HepG2 (cell line): Measurements from ENCODE around the gene PATZ1. TPM values are rescaled to one million over a fixed set of nuclear protein-coding genes. Genes with fewer than 3 reads are reported as not detected.

Experiments used
- ATAC-seq: fragments of 200-7000 bp; cut with Tn5 transposase; 3 replicates; pipeline ENCODE4 v1.9.1; 2020; ENCODE audit warnings: mild to moderate bottlenecking, moderate library complexity
- BruUV-seq: library from RNA; stranded (reverse); fragments of 400-500 nt; replicated peaks from 2 replicates; lab custom pipeline; 2021; lab: Mats Ljungman, UMichigan
- CTCF ChIA-PET: fragments of 300-600 bp; formaldehyde crosslinking; extraction: SDS; loops from one replicate; lab custom pipeline; 2021; ENCODE audit warnings: low total read pairs, inconsistent platforms, low intra/inter-chr PET ratio; lab: Yijun Ruan, JAX
- POLR2A ChIA-PET: fragments of 350-600 bp; sonication (Branson Sonifier 250); formaldehyde crosslinking; loops from one replicate; lab custom pipeline; 2020; ENCODE audit warnings: antibody characterized with exemption, inconsistent platforms; lab: Yijun Ruan, JAX
- DNase-seq: peaks from one replicate; pipeline ENCODE4 v3.0.0-alpha.2; 2015; ENCODE audit warnings: low spot score
- FAIRE-seq: peaks from 3 replicates; lab custom pipeline; 2011; peaks lifted over from hg19 to GRCh38; lab: Jason Lieb, UNC
- H2AFZ ChIP-seq: one replicate; pipeline ENCODE4 v1.6.1; 2011; ENCODE audit warnings: low read length, inconsistent platforms
- H3K27ac ChIP-seq: fragments of 300-600 bp; 3 replicates; pipeline ENCODE4 v1.8.0; 2011; ENCODE audit warnings: mixed run types, mild to moderate bottlenecking, mixed read lengths, low read length, inconsistent platforms; ENCODE audit not compliant: insufficient read depth; ENCODE audit errors: extremely low read length
- H3K27me3 ChIP-seq, 2 experiments: fragments of 200-600 bp in 1 of 2; 2 replicates in 1 of 2; 3 replicates in 1 of 2; pipeline versions ENCODE4 v1.6.0 to v1.8.0; 2011; ENCODE audit warnings: low read length in 2 of 2, mild to moderate bottlenecking in 2 of 2, moderate library complexity in 2 of 2, inconsistent platforms in 1 of 2; ENCODE audit not compliant: insufficient read depth in 2 of 2, control insufficient read depth in 1 of 2
- H3K36me3 ChIP-seq, 2 experiments: fragments of 200-600 bp in 1 of 2; replicated peaks in 1 of 2; 2 replicates in 1 of 2; 3 replicates in 1 of 2; pipeline versions ENCODE4 v1.5.1 to v1.8.0; 2011; ENCODE audit warnings: low read length in 2 of 2, inconsistent platforms in 1 of 2; ENCODE audit not compliant: insufficient read depth in 2 of 2, control insufficient read depth in 1 of 2
- H3K4me1 ChIP-seq: 2 replicates; pipeline ENCODE4 v1.5.1; 2012; ENCODE audit warnings: low read length, inconsistent platforms; ENCODE audit not compliant: insufficient read depth
- H3K4me2 ChIP-seq: 2 replicates; pipeline ENCODE4 v1.6.0; 2011; ENCODE audit warnings: low read depth, low read length, inconsistent platforms
- H3K4me3 ChIP-seq, 3 experiments: fragments of 200-600 bp in 1 of 3; sonication (generic), shearing (Covaris generic) in 1 of 3; replicated peaks in 1 of 3; 2 replicates each; pipeline ENCODE4 v1.5.1; 2011 to 2016; ENCODE audit warnings: low read length in 3 of 3, inconsistent platforms in 2 of 3, low read depth in 2 of 3, mild to moderate bottlenecking in 2 of 3, control low read depth in 1 of 3, mixed read lengths in 1 of 3; ENCODE audit not compliant: insufficient read depth in 1 of 3
- H3K79me2 ChIP-seq: one replicate; pipeline ENCODE4 v1.6.1; 2011; ENCODE audit warnings: low read length, inconsistent platforms; ENCODE audit not compliant: insufficient read depth
- H3K9ac ChIP-seq: 2 replicates; pipeline ENCODE4 v1.6.0; 2011; ENCODE audit warnings: mild to moderate bottlenecking, low read depth, low read length, inconsistent platforms; ENCODE audit not compliant: insufficient read depth
- H3K9me3 ChIP-seq: 2 replicates; pipeline ENCODE4 v1.5.1; 2012; ENCODE audit warnings: mild to moderate bottlenecking, low read length
- H4K20me1 ChIP-seq: 2 replicates; pipeline ENCODE4 v1.6.0; 2011; ENCODE audit warnings: inconsistent platforms, mild to moderate bottlenecking, low read length, moderate library complexity; ENCODE audit not compliant: insufficient read depth
- EEA1 ChIP-seq: sonication (generic); formaldehyde crosslinking; IDR thresholded peaks from 2 replicates; pipeline ENCODE4 v1.5.1; 2020; ENCODE audit warnings: mild to moderate bottlenecking, missing genetic modification reagents, borderline replicate concordance
- FIP1L1 ChIP-seq: fragments of 200-400 bp; formaldehyde crosslinking; IDR thresholded peaks from 2 replicates; pipeline ENCODE4 v1.6.1; 2018; ENCODE audit warnings: low read depth, mild to moderate bottlenecking, low read length, moderate library complexity, borderline replicate concordance; ENCODE audit not compliant: insufficient read depth
- NFRKB ChIP-seq: fragments of 450-650 bp; IDR thresholded peaks from 2 replicates; pipeline ENCODE4 v1.6.1; 2017
- SRSF9 ChIP-seq: fragments of 200-400 bp; formaldehyde crosslinking; IDR thresholded peaks from 2 replicates; pipeline ENCODE4 v1.6.1; 2018; ENCODE audit warnings: borderline replicate concordance, mild to moderate bottlenecking, low read depth, low read length; ENCODE audit not compliant: insufficient read depth, poor library complexity, severe bottlenecking
- THYN1 ChIP-seq: sonication (generic); formaldehyde crosslinking; IDR thresholded peaks from 2 replicates; pipeline ENCODE4 v1.8.1; 2023; ENCODE audit warnings: low read depth, mild to moderate bottlenecking, moderate library complexity, missing genetic modification reagents, borderline replicate concordance
- U2AF1 ChIP-seq: fragments of 200-400 bp; formaldehyde crosslinking; optimal IDR thresholded peaks from 2 replicates; pipeline ENCODE3; 2017; ENCODE audit warnings: mild to moderate bottlenecking, low read depth, low read length
- WIZ ChIP-seq: sonication (generic); formaldehyde crosslinking; IDR thresholded peaks from 2 replicates; pipeline ENCODE4 v1.5.1; 2020; ENCODE audit warnings: mild to moderate bottlenecking, missing genetic modification reagents
- ZFP36L2 ChIP-seq: sonication (generic); formaldehyde crosslinking; IDR thresholded peaks from 2 replicates; pipeline ENCODE4 v1.4.0; 2020; ENCODE audit warnings: missing genetic modification reagents
- ZNF367 ChIP-seq: sonication (generic); formaldehyde crosslinking; IDR thresholded peaks from 2 replicates; pipeline ENCODE4 v1.4.0; 2020; ENCODE audit warnings: missing genetic modification reagents, borderline replicate concordance
- ZNF605 ChIP-seq: sonication (generic); formaldehyde crosslinking; IDR thresholded peaks from 2 replicates; pipeline ENCODE4 v1.8.0; 2022; ENCODE audit warnings: mild to moderate bottlenecking, missing genetic modification reagents
- ZNF619 ChIP-seq: sonication (generic); formaldehyde crosslinking; IDR thresholded peaks from 2 replicates; pipeline ENCODE4 v1.4.0; 2020; ENCODE audit warnings: mild to moderate bottlenecking, missing genetic modification reagents
- ZNF672 ChIP-seq: sonication (generic); formaldehyde crosslinking; IDR thresholded peaks from 2 replicates; pipeline ENCODE4 v1.8.1; 2022; ENCODE audit warnings: missing genetic modification reagents
- ZNF737 ChIP-seq: sonication (generic); formaldehyde crosslinking; IDR thresholded peaks from 2 replicates; pipeline ENCODE4 v1.5.0; 2020; ENCODE audit warnings: missing genetic modification reagents, mild to moderate bottlenecking, borderline replicate concordance
- ZSCAN22 ChIP-seq: sonication (generic); formaldehyde crosslinking; IDR thresholded peaks from 2 replicates; pipeline ENCODE4 v1.4.0; 2020; ENCODE audit warnings: mild to moderate bottlenecking, missing genetic modification reagents
- ZZZ3 ChIP-seq: sonication (generic); formaldehyde crosslinking; IDR thresholded peaks from 2 replicates; pipeline ENCODE4 v1.4.0; 2020; ENCODE audit warnings: missing genetic modification reagents, mild to moderate bottlenecking, borderline replicate concordance
- WGBS: methylation state at CpG from one replicate; pipeline ENCODE4 v1.1.6; 2017; ENCODE audit warnings: low lambda C conversion rate; 5-methylcytosine and 5-hydroxymethylcytosine counted together
- in situ Hi-C: cut with HindIII; loops from 2 replicates; pipeline ENCODE4 v1.10.0; 2017; ENCODE audit warnings: low pct_unique_long_range_greater_than_20kb; ENCODE audit not compliant: extremely low pct_ligation_motif_present
- intact Hi-C: fragments of 100-400 bp; cut with micrococcal nuclease; formaldehyde crosslinking; loops from one replicate; pipeline ENCODE4 v1.10.0; 2022; ENCODE audit not compliant: unreplicated experiment
- polyA plus RNA-seq, 8 experiments: library from polyadenylated mRNA; depleted of rRNA in 3 of 8; stranded (reverse) in 7 of 8; unstranded in 1 of 8; fragments of >200 nt; fragmentation: Illumina TruSeq in 4 of 8; extraction: Trizol in 4 of 8; gene quantifications; 2 replicates each; pipeline versions ENCODE4 v1.2.1 to v1.2.3, GENCODE V29; 2011 to 2016; ENCODE audit warnings: low read depth in 4 of 8, missing spikeins in 1 of 8, mixed read lengths in 1 of 8; ENCODE audit not compliant: insufficient read depth in 1 of 8
- total RNA-seq, 5 experiments: library from RNA; depleted of rRNA; stranded (reverse); fragments of >200 nt; fragmentation: Illumina TruSeq; extraction: Trizol; gene quantifications; 2 replicates each; pipeline ENCODE4 v1.2.3, GENCODE V29; 2016; ENCODE audit warnings: low read depth in 1 of 5
- TF ChIP-seq, protein P1 (sequence below): sonication (generic); formaldehyde crosslinking; IDR thresholded peaks from 2 replicates; pipeline ENCODE4 v1.4.0; 2020; ENCODE audit warnings: missing genetic modification reagents
- TF ChIP-seq, protein P2 (sequence below): IDR thresholded peaks from 2 replicates; pipeline ENCODE4 v1.6.1; 2016; ENCODE audit warnings: missing genetic modification reagents, missing compliant biosample characterization
- TF ChIP-seq, protein P3 (sequence below): sonication (generic); formaldehyde crosslinking; IDR thresholded peaks from 2 replicates; pipeline ENCODE4 v1.8.1; 2023; ENCODE audit warnings: mild to moderate bottlenecking, moderate library complexity, missing genetic modification reagents
- TF ChIP-seq, protein P4 (sequence below): sonication (generic); formaldehyde crosslinking; IDR thresholded peaks from 2 replicates; pipeline ENCODE4 v1.9.0; 2021; ENCODE audit warnings: missing genetic modification reagents, mild to moderate bottlenecking, borderline replicate concordance

PATZ1 gene
- total and polyA plus RNA-seq, 2 of the 13 experiments (the other 11 are each of a cell fraction or from before 2014, with no cell fraction given) = 24.9 to 30.5 TPM

DNA sequence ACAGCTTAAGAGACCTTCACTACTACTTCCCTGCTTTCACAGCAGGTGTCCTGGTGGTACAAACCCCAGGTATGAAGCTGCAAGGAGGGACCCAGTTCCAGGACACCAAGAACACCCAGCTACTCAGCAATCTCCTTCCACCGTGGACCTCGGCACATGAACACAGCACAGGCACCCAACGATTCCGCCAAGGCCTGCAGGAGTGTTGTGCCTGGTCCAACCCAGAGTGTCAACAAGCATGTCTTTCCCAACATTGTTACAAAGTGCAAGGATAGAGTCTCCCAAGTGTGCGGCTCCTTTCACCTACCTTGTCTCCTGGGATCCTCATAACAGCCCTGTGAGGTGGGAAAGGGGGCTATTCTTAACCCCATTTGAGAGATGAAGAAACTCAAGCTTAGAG is 11.8 kb downstream of the PATZ1 start:
- Histone ChIP-seq H2AFZ (no peak overlapping the region), H3K9ac (no peak overlapping the region), H3K9me3 (no peaks in the 10 kb centered on the region), H3K36me3 (peaks cover 43 to 82% of the 10 kb centered on the region in 2 experiments), H3K4me2 (no peak overlapping the region), H3K79me2 (peaks cover 36% of the 10 kb centered on the region), H3K4me3 (no peak overlapping the region), H3K27ac (no peak overlapping the region), H4K20me1 (peaks cover 50% of the 10 kb centered on the region), H3K27me3 (no peaks in the 10 kb centered on the region), H3K4me1 (peaks cover 29% of the 10 kb centered on the region)
- POLR2A ChIA-PET = interaction anchor here (1.2 kb wide), 1 partner anchor 12 kb away, joined by 3 read pairs; the partner anchor contains the start of gene PATZ1
- CTCF ChIA-PET = no interaction called here
- 97% methylated on average over 3 of the region's 5 CpGs for WGBS
- TF ChIP-seq, protein P1, sequence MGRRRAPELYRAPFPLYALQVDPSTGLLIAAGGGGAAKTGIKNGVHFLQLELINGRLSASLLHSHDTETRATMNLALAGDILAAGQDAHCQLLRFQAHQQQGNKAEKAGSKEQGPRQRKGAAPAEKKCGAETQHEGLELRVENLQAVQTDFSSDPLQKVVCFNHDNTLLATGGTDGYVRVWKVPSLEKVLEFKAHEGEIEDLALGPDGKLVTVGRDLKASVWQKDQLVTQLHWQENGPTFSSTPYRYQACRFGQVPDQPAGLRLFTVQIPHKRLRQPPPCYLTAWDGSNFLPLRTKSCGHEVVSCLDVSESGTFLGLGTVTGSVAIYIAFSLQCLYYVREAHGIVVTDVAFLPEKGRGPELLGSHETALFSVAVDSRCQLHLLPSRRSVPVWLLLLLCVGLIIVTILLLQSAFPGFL (CRISPR knock-in tag) = no peak
- TF ChIP-seq U2AF1 (no peak), ZFP36L2 (CRISPR knock-in tag) (no peak), ZNF672 (CRISPR knock-in tag) (no peak), ZNF367 (no peak), ZNF619 (CRISPR knock-in tag) (no peak), ZSCAN22 (CRISPR knock-in tag) (no peak), ZZZ3 (no peak), FIP1L1 (no peak), ZNF737 (CRISPR knock-in tag) (no peak), SRSF9 (no peak), ZNF605 (no peak), EEA1 (no peak), NFRKB (no peak), WIZ (CRISPR knock-in tag) (no peak), THYN1 (CRISPR knock-in tag) (no peak)
- TF ChIP-seq, protein P2, sequence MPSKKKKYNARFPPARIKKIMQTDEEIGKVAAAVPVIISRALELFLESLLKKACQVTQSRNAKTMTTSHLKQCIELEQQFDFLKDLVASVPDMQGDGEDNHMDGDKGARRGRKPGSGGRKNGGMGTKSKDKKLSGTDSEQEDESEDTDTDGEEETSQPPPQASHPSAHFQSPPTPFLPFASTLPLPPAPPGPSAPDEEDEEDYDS = no peak
- TF ChIP-seq, protein P3, sequence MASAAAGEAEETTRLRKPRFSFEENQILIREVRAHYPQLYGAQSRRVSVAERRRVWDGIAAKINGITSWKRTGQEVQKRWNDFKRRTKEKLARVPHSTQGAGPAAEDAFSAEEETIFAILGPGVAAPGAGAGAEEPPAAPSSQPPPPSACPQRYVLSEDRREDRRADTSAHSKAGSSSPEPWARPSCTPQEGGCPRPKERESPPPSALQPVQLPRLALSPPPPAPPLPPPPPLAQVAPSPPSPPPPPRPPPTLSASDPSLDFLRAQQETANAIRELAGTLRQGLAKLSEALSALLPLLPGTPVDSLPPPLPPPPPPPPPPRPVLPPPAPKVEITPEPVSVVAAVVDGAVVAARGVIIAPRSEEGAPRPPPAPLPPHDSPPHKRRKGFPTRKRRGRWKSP (CRISPR knock-in tag) = no peak
- TF ChIP-seq, protein P4, sequence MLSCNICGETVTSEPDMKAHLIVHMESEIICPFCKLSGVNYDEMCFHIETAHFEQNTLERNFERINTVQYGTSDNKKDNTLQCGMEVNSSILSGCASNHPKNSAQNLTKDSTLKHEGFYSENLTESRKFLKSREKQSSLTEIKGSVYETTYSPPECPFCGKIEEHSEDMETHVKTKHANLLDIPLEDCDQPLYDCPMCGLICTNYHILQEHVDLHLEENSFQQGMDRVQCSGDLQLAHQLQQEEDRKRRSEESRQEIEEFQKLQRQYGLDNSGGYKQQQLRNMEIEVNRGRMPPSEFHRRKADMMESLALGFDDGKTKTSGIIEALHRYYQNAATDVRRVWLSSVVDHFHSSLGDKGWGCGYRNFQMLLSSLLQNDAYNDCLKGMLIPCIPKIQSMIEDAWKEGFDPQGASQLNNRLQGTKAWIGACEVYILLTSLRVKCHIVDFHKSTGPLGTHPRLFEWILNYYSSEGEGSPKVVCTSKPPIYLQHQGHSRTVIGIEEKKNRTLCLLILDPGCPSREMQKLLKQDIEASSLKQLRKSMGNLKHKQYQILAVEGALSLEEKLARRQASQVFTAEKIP (CRISPR knock-in tag) = no peak
- intact Hi-C loops = no loop called here
- BruUV-seq = no TSS peak
- no peak for FAIRE-seq
- DNase-seq = no peak
- ATAC-seq = no peak
- in situ Hi-C loops = no loop called here
